Kidney epithelial cell (primary cell): ENCODE measurements around the gene MEIOB. TPM values are rescaled to one million over a fixed set of nuclear protein-coding genes. Genes with fewer than 3 reads are reported as not detected.

ENCODE experiments used
- DNase-seq: peaks from one replicate; pipeline ENCODE4 v3.0.0-alpha.2; 2010; ENCODE audit warnings: low read depth
- H3K27me3 ChIP-seq: 2 replicates; pipeline ENCODE4 v1.6.0; 2011; ENCODE audit warnings: low read length; ENCODE audit not compliant: control insufficient read depth, insufficient read depth
- H3K36me3 ChIP-seq: 2 replicates; pipeline ENCODE4 v1.5.1; 2011; ENCODE audit warnings: low read length; ENCODE audit not compliant: control insufficient read depth, insufficient read depth
- H3K4me3 ChIP-seq: 2 replicates; pipeline ENCODE4 v1.5.1; 2011; ENCODE audit warnings: low read depth, mild to moderate bottlenecking, control low read depth, low read length
- total RNA-seq: library from RNA; depleted of rRNA; stranded (reverse); fragments of >200 nt; gene quantifications from 2 replicates; pipeline ENCODE4 v1.2.3, GENCODE V29; 2015
- TF ChIP-seq, protein P1 (sequence below): IDR thresholded peaks from 2 replicates; pipeline ENCODE4 v1.5.1; 2011; ENCODE audit warnings: mild to moderate bottlenecking, moderate library complexity, low read length, control low read depth, inconsistent platforms; ENCODE audit not compliant: insufficient read depth, poor library complexity, severe bottlenecking

Gene MEIOB
- total RNA-seq, 1 donor from 2014 or later: 6.2 TPM

DNA sequence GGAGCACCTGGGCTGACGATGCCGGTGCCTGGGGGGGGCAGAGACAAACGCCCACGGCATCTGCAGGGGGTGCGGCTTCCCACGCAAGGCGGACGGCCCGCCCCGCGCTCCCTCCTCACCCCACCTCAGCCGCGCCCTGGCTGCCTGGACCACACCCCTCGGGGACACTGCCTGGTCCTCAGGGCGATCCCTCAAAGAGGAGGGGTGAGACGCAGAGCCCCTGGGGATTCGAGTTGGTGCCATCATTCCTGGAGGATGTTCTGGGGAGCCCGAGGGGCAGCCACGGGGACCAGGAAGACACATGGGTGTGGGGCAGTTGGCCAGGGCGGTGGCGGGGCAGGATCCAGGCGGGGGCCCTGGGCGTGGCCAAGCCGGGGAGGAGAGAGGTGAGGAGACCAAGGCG lies 82.3 kb downstream of the MEIOB start:
- DNase-seq: no peak
- TF ChIP-seq, protein P1, sequence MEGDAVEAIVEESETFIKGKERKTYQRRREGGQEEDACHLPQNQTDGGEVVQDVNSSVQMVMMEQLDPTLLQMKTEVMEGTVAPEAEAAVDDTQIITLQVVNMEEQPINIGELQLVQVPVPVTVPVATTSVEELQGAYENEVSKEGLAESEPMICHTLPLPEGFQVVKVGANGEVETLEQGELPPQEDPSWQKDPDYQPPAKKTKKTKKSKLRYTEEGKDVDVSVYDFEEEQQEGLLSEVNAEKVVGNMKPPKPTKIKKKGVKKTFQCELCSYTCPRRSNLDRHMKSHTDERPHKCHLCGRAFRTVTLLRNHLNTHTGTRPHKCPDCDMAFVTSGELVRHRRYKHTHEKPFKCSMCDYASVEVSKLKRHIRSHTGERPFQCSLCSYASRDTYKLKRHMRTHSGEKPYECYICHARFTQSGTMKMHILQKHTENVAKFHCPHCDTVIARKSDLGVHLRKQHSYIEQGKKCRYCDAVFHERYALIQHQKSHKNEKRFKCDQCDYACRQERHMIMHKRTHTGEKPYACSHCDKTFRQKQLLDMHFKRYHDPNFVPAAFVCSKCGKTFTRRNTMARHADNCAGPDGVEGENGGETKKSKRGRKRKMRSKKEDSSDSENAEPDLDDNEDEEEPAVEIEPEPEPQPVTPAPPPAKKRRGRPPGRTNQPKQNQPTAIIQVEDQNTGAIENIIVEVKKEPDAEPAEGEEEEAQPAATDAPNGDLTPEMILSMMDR: no peak
- Histone ChIP-seq H3K36me3 (no peaks in the 10 kb centered on the region), H3K27me3 (peaks cover 2% of the 10 kb centered on the region), H3K4me3 (no peak overlapping the region)

DNA sequence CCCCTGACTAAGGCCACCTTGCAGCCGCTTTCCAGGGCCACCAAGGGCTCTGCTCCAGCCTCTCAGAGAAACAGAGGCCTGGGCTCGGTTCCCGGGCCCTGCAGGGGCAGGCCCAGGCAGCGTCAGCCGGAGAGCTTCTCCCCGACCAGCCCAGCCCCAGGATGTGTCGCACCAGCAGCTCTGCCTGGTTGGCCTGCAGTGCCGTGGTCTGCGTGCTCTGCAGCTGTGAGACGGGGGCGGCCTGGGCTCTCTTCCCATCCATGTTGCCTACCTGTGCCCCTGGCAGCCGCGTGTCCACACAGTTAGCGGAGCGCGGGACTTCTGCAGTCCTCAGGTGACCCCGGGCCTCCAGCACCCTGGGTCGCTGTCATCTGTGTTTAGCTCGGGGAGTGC lies 83.3 kb downstream of the MEIOB start:
- Histone ChIP-seq H3K27me3 (no peaks in the 10 kb centered on the region), H3K4me3 (no peak overlapping the region), H3K36me3 (no peaks in the 10 kb centered on the region)
- DNase-seq: no peak
- TF ChIP-seq, protein P1: no peak

DNA sequence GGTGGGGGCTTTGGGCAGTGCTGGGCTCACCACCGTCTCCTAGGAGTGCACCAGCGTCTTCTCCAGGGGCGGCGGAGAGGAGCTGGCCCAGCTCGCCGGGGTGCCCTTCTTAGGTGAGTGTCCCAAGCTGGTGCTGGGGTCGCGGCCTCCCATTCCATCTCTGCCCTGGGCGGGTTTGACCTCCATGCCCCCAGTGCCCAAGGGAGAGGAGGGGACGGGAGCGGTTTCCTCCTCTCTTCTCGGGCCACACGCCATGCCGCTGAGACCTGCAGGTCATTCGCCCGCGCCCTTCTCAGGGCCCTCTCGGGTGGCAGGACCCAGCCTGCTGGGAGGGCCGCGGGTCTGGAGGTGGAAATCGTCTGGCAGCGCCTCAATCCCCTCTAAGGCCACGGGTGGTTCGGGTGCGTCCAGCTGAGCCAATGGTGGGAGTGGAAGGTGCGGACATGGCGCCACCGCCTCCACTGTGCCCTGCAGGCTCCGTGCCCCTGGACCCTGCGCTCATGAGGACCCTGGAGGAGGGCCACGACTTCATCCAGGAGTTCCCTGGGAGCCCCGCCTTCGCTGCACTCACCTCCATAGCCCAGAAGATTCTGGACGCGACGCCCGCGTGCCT lies 83.8 kb downstream of the MEIOB start:
- no peaks in the 10 kb centered on the region for H3K36me3 ChIP-seq
- H3K4me3 ChIP-seq: no peak overlapping the region
- DNase-seq: no peak
- H3K27me3 ChIP-seq: no peaks in the 10 kb centered on the region
- TF ChIP-seq, protein P1: no peak

DNA sequence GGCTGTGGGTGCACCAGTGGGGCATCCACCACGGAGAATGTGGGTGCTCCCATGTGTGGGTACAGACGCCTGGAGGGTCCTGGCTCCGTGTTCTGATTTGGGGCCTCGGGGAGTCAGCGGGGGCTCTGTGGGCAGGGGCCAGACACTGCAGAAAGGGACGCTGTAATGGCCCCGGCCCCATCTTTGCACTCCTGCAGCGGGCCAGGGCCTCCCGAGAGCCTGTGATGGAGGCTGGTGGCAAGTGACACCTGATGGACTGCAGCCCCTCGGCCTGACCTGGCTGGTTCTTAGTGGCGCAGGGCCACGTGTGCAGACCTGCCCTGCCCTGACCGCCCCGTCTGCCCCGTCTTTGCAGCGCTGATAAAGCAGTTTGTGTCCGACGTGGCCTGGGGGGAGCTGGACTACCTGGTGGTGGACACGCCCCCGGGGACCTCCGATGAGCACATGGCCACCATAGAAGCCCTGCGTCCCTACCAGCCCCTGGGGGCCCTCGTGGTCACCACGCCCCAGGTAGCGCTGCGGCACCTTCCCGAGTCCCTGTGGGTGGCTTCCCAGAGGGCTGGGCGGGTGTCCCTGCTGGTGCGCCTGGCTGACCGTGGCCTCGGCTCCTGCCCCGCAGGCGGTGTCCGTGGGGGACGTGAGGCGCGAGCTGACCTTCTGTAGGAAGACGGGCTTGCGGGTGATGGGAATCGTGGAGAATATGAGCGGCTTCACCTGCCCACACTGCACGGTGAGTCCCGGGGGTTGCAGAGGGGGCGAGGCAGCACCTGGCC lies 84.5 kb downstream of the MEIOB start:
- Histone ChIP-seq H3K4me3 (no peak overlapping the region), H3K27me3 (no peaks in the 10 kb centered on the region), H3K36me3 (no peaks in the 10 kb centered on the region)
- DNase-seq: no peak
- TF ChIP-seq, protein P1: no peak

DNA sequence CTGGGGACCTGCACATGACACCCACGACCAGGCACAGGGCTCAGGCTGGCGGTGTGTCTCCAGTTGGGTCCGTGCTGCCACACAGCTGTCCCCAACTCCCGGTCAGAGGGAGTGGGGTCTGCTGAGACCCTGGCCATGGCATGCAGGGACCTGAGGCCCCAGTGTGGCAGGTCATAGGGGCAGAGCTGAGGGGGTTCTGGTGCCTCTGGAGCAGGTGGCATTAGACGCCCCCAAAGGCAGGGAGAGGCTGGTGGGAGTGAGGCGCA lies 85.0 kb downstream of the MEIOB start:
- DNase-seq: no peak
- no peaks in the 10 kb centered on the region for H3K36me3 ChIP-seq
- TF ChIP-seq, protein P1: no peak
- no peaks in the 10 kb centered on the region for H3K27me3 ChIP-seq
- no peak overlapping the region for H3K4me3 ChIP-seq
